Muscle layer of duodenum (tissue), 2 donors: ENCODE data around the gene NLRP9.
"Not testable (repeated sequence)": the region's sequence is repeated elsewhere in the genome, so short reads cannot be mapped to it uniquely, and the experiment has no call there.

ENCODE experiments used
- H3K27ac ChIP-seq: one replicate; pipeline ENCODE4 v1.7.0; 2013; ENCODE audit warnings: mild to moderate bottlenecking, low read length
- H3K27me3 ChIP-seq: one replicate; pipeline ENCODE4 v1.7.0; 2013; ENCODE audit warnings: low read depth, mild to moderate bottlenecking, control low read depth, low read length
- H3K36me3 ChIP-seq, 2 donors: one replicate each; pipeline ENCODE4 v1.7.0; 2013; ENCODE audit warnings: low read length in 2 of 2, control low read depth in 1 of 2, mild to moderate bottlenecking in 1 of 2; ENCODE audit not compliant: insufficient read depth in 2 of 2, control insufficient read depth in 1 of 2
- H3K4me1 ChIP-seq, 2 donors: one replicate each; pipeline ENCODE4 v1.7.0; 2013; ENCODE audit warnings: low read length in 2 of 2, mild to moderate bottlenecking in 2 of 2, control low read depth in 1 of 2, moderate library complexity in 1 of 2; ENCODE audit not compliant: insufficient read depth in 2 of 2, control insufficient read depth in 1 of 2
- H3K4me3 ChIP-seq, 2 donors: one replicate each; pipeline ENCODE4 v1.7.0; 2013; ENCODE audit warnings: low read length in 2 of 2, low read depth in 1 of 2, mild to moderate bottlenecking in 1 of 2
- H3K9me3 ChIP-seq, 2 donors: one replicate each; pipeline ENCODE4 v1.7.0; 2013; ENCODE audit warnings: low read length in 2 of 2, control low read depth in 1 of 2, mild to moderate bottlenecking in 1 of 2; ENCODE audit not compliant: control insufficient read depth in 1 of 2
- donor health status: healthy.

The NLRP9 gene

DNA sequence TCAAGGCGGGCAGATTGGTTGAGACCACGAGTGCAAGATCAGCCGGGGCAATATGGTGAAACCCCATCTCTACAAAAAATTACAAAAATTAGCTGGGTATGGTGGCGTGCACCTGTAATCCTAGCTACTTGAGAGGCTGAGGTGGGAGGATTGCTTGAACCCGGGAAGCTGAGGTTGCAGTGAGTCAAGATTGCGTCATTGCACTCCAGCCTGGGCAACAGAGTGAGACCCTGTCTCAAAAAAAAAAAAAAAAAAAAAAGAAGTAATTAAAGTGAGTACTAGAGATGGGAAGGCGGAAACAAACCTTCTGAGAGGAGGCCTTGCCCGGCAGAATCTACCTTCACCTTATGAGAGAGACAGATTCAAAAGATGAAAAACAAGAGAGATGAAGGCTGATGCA lies 14.7 kb downstream of the NLRP9 start:
- Histone ChIP-seq H3K4me1 (no peaks in the 10 kb centered on the region), H3K27me3 (no peaks in the 10 kb centered on the region), H3K4me3 (no peak overlapping the region), H3K36me3 (no peaks in the 10 kb centered on the region), H3K27ac (no peak overlapping the region), H3K9me3 (peaks cover 0 to 9% of the 10 kb centered on the region in 2 donors)

DNA sequence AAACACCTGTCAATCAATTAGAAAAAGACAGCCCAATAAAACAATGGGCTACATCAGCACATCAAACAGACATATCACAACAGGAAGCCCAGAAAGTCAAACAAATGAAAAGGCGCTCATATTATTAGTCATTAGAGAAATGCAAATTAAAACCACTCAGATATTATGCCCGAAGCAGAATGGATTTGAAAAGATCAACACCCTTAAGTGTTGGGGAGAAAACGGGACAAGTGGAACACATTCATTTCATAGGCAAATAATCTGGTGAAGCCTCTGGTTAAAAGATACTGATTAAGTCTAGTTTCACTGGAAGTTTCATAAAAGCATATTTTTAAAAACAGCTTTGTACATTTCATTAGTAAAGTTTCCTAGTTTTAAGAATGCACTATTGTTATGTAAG lies 17.4 kb downstream of the NLRP9 start:
- no peaks in the 10 kb centered on the region for H3K27me3 ChIP-seq
- H3K36me3 ChIP-seq: no peaks in the 10 kb centered on the region
- no peak overlapping the region for H3K27ac ChIP-seq
- peaks cover 0 to 9% of the 10 kb centered on the region in 2 donors for H3K9me3 ChIP-seq
- no peak overlapping the region for H3K4me3 ChIP-seq
- no peaks in the 10 kb centered on the region for H3K4me1 ChIP-seq

DNA sequence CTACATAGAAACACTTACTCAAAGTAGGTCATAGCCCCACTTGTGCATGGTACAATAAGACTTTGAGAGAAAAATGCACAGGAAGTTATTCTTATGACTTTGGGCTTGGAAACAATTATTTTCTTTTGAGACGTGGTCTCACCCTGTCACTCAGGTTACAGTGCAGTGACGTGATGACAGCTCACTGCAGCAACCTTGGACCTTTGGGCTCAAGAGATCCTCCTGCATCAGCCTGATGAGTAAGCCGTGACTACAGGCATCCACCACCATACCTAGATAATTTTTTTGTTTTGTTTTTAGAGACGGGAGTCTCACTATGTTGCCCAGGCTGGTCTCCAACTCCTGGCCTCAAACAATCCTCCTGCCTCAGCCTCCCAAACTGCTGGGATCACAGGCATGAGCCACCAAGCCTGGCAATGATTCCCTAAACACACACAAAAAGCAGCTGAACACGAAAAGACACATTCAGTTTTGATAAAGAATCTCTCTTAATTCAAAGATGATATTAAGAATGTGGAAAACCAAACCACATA lies 17.9 kb downstream of the NLRP9 start:
- H3K27me3 ChIP-seq: no peaks in the 10 kb centered on the region

DNA sequence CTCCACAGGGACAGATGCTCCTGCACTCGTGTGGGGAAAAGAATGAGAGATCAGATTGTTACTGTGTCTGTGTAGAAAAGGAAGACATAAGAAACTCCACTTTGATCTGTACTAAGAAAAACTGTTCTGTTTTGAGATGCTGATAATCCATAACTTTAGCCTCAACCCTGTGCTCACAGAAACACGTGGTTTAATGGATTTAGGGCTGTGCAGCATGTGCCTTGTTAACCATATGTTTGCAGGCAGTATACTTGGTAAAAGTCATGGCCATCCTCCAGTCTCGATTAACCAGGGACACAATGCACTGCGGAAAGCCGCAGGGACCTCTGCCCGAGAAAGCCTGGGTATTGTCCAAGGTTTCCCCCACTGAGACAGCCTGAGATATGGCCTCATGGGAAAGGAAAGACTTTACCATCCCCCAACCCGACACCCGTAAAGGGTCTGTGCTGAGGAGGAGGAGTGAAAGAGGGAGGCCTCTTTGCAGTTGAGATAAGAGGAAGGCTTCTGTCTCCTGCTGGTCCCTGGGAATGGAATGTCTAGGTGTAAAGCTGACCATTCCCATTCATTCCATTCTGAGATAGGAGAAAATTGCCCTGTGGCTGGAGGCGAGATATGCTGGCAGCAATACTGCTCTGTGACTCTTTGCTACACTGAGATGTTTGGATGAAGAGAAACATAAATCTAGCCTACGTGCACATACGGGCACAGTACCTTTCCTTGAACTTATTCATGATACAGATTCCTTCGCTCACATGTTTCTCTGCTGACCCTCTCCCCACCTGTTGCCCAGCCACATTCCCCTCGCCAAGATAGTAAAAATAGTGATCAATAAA lies 20.1 kb downstream of the NLRP9 start:
- not testable (repeated sequence) for H3K27me3 ChIP-seq, H3K9me3 ChIP-seq, H3K4me3 ChIP-seq, H3K27ac ChIP-seq, H3K4me1 ChIP-seq, H3K36me3 ChIP-seq

More for the DNA sequence above, 17.9 kb downstream of the NLRP9 start:
- Histone ChIP-seq H3K36me3 (no peaks in the 10 kb centered on the region), H3K4me3 (no peak overlapping the region), H3K9me3 (peaks cover 0 to 9% of the 10 kb centered on the region in 2 donors), H3K27ac (no peak overlapping the region), H3K4me1 (no peaks in the 10 kb centered on the region)

DNA sequence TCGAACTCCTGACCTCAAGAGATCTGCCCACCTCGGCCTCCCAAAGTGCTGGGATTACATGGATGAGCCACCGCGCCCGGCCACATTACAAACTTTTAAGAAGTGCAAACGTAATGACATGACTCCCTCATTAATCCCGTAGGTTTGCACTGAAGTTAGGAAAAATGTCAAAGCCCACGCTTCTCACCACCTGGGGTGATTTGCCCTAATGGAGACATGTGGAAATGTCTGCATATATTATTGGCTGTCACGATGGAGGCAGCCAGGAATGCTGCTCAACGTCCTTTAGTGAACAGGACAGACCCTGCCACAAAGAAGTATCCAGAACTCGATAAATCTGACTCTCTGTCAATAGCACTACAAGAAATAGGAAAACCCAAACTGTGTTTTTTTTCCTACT lies 21.0 kb downstream of the NLRP9 start:
- Histone ChIP-seq H3K9me3 (peaks cover 0 to 9% of the 10 kb centered on the region in 2 donors), H3K4me1 (no peaks in the 10 kb centered on the region), H3K36me3 (no peaks in the 10 kb centered on the region), H3K27me3 (no peaks in the 10 kb centered on the region), H3K4me3 (no peak overlapping the region), H3K27ac (no peak overlapping the region)

DNA sequence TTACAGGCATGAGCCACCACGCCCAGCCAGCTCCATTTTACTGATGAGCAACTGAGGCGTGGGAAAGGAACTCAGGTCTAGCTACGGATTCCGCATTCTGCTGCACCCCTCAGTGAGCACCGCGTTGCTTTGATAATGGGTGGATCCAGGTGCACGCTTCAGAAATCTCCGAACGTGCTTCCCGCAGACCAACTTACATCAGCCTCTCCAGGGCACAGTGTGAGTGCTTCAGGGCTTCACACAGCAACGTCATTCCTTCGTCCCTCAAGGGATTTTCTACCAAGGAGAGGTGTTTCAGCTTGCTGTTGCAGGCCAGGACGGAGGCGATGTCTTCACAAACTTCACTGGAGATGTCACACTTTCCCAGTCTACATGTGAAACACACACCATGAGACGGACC lies 21.7 kb downstream of the NLRP9 start:
- no peak overlapping the region for H3K4me3 ChIP-seq
- H3K27me3 ChIP-seq: no peaks in the 10 kb centered on the region
- peaks cover 0 to 6% of the 10 kb centered on the region in 2 donors for H3K9me3 ChIP-seq
- no peaks in the 10 kb centered on the region for H3K36me3 ChIP-seq
- no peak overlapping the region for H3K27ac ChIP-seq
- no peaks in the 10 kb centered on the region for H3K4me1 ChIP-seq

DNA sequence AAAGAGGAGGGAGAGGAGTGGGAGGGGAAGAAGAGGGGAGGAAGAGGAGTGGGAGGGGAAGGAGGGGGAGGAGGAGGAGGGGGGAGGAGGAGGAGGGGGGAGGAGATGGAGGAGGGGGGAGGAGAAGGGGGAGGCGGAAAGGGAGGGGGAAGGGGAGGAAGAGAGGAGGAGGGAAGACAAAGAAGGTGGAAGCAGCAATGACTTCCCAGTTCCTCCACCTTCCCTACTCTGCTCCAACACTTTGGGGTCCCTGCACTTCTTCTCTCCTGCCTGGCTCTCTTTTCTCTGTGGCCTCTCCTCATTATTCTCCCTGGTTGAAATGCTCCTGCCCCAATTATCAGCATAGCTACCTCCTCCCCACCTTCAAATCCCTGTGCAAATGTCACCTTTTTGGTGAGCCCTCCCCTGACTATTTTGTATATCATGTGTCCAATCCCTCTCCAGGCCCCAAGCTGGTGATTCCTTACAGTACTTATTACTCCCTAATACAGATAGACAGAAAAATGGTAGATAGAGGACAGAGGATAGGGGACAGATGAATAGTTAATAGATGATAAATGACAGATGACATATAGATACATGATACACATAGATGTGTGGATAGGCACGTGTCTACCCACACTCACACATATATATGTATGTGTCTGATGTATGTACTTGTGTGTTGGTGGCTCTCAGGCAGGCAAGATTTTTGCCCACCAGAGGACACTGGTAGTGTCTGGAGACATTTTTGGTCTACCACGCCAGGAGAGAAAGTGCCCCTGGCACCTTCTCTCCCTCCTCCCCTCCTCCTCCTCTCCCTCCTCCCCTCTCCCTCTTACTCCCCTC lies 25.2 kb downstream of the NLRP9 start:
- H3K36me3 ChIP-seq: no peaks in the 10 kb centered on the region
- no peak overlapping the region for H3K27ac ChIP-seq
- no peaks in the 10 kb centered on the region for H3K4me1 ChIP-seq
- no peaks in the 10 kb centered on the region for H3K9me3 ChIP-seq
- H3K27me3 ChIP-seq: no peaks in the 10 kb centered on the region
- H3K4me3 ChIP-seq: no peak overlapping the region

DNA sequence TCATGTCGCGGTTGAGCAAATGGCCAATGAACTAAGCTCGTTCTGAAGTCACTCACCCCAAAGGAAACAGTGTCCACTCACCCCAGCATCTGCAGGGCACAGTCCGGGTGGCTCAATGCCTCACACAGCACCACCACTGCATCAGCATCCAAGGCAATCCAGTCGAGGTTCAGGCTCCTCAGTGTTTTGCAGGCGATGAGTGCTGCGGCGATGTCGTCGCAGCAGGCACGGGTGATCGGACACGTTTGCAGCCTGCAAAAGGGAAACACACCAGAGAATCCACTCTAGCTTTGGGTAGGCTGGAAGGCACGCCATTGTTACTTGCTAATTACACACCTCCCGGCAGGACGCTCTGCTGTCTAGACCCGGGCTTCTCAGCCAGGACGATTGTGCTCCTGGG lies 26.5 kb downstream of the NLRP9 start:
- no peaks in the 10 kb centered on the region for H3K4me1 ChIP-seq
- no peak overlapping the region for H3K4me3 ChIP-seq
- no peaks in the 10 kb centered on the region for H3K27me3 ChIP-seq
- H3K9me3 ChIP-seq: no peaks in the 10 kb centered on the region
- H3K36me3 ChIP-seq: no peaks in the 10 kb centered on the region
- no peak overlapping the region for H3K27ac ChIP-seq

DNA sequence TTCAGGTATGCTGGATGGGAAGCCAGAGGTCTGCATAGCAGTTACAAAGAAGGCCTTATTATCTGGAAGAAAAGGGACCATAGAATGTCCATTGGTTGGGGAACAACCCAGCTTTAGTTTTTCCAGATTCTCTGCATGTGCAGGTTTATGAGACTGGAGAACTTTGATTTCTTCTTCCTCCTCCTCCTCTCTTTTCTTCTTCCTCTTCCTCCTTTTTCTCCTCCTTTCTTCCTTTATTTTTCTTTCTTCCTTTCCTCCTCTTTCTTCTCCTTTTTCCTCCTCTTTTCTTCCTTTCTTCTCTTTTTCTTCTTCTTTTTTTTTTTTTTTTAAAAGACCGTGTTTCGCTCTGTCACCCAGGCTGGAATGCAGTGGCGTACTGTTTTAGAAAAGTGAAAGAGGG lies 32.2 kb downstream of the NLRP9 start:
- no peak overlapping the region for H3K27ac ChIP-seq
- no peaks in the 10 kb centered on the region for H3K4me1 ChIP-seq
- no peak overlapping the region for H3K4me3 ChIP-seq
- no peaks in the 10 kb centered on the region for H3K9me3 ChIP-seq
- no peaks in the 10 kb centered on the region for H3K36me3 ChIP-seq
- H3K27me3 ChIP-seq: no peaks in the 10 kb centered on the region

DNA sequence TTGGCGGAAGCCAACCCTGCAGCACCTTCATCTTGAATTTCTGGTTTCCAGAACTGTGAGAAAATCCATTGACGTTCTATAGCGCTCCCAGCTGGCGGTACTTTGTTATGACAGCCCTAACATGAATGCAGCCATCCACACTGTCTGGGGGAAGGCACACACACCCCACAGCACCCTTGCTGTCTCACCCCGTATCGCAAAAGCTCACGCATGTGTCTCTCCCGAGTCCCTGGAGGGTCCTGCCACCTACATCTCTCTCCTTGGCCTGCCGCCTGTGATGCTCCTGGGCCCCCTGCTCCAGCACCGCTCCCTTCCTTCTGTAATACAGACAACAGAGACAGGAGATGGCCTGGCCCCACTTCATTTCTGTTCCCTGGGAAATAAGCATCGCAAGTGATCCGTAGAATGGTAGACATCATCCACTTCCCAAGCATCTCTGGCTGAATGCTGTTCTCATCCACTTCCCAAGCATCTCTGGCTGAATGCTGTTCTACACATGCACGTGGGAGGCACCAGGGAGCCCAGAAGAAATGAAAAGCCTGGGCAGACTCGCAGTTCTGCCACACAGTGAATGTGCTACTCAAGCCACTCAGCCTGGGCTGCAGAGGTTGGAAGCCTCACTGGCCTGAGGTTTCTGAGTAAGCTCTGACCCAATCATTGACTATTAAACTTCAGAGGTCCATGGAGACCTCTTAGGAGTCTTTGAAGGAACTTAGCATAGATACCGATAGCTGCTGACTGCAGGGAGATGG lies 33.5 kb downstream of the NLRP9 start:
- Histone ChIP-seq H3K4me1 (no peaks in the 10 kb centered on the region), H3K4me3 (no peak overlapping the region), H3K27me3 (no peaks in the 10 kb centered on the region)

DNA sequence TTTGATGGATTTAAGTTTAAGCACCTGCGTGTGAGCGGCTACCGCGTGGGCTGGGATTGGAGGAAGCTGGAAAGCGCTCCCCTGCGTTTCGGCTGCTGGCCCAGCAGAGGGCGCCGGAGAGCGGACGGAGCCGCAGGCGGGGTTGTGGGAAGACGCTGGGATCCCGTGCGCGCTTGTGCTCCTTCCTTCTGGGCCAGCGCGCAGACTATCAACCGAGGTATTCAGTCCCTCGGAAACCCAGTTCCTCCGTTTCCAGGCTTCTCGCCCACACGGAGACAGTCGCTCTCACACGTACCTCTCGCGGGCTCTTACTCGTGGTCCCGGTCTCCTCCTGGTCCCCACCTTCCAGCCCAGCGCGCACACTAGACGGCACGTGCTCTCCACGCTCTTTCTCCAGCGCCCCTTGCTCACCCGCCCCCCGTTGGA lies 34.4 kb downstream of the NLRP9 start:
- H3K4me3 ChIP-seq: no peak overlapping the region
- H3K9me3 ChIP-seq: no peaks in the 10 kb centered on the region
- H3K36me3 ChIP-seq: peaks cover 0 to 12% of the 10 kb centered on the region in 2 donors
- H3K27me3 ChIP-seq: no peaks in the 10 kb centered on the region
- H3K4me1 ChIP-seq: no peaks in the 10 kb centered on the region
- H3K27ac ChIP-seq: no peak overlapping the region

More for the DNA sequence above, 33.5 kb downstream of the NLRP9 start:
- no peak overlapping the region for H3K27ac ChIP-seq
- peaks cover 0 to 5% of the 10 kb centered on the region in 2 donors for H3K36me3 ChIP-seq
- no peaks in the 10 kb centered on the region for H3K9me3 ChIP-seq
